HG02884 (cell line): Measurements from ENCODE around the gene FBXO3.
A peak's percentile ranks its signal among the peaks of the same experiment; 100 is the strongest.

ENCODE experiments used
- ATAC-seq: cut with Tn5 transposase; IDR thresholded peaks from one replicate; pipeline ENCODE4 v1.9.1; 2021; ENCODE audit warnings: mild to moderate bottlenecking, moderate library complexity; ENCODE audit not compliant: unreplicated experiment

The FBXO3 gene

DNA sequence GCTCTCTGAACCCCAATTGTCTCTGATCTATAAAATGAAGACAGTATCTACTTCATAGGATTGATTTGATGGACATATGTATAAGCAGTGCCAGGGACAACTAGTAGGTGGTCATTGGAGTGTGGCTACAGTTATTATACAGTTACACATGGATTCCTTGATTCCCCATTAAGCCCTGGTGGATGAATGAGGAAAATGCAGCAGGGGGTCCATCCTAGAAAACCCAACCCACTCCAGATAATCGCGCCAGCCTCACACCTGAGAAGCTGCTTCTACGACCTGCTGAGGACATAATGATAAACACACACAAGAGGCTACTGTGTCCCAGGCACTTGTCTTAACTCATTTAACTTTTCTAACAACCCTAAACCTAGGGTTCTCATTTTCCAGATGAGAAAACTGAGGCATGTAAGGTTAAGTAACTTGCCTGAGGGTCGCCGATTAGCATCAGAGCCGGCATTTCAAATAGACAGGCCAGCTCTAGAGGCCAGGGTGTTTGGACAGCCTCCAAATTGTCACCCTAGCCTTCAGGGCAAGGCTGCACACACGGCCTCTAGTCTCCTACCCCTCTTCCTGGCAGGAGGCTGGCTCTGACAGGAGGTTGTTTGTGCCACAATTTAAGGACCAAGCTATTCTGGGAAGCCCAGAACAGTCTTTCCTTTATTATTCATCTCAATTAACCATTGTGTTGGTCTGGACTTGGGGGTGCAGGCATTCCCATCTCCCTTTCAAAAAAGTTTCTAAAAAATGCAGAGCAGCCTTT lies 69.9 kb downstream of the FBXO3 start:
- ATAC-seq = no peak

DNA sequence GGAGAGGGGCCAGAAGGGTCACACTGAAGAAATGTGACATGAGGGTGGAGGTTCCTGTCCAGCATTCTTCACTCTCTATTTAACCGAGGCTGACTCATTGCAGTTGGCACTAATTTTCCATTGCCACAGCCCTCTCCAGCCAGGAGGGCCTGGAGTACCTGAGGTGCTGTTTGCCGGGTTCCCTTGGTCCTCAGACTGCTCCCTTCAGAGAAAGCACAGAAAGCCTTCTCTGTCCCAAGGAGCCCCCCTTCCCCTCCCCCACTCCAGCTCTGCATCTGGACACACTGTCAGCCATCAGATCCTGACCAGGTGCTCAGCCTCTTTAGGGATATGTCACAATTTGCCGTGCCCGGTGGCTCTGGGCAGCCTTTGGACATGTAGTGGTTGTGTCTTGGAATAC lies 70.5 kb downstream of the FBXO3 start:
- no peak for ATAC-seq

DNA sequence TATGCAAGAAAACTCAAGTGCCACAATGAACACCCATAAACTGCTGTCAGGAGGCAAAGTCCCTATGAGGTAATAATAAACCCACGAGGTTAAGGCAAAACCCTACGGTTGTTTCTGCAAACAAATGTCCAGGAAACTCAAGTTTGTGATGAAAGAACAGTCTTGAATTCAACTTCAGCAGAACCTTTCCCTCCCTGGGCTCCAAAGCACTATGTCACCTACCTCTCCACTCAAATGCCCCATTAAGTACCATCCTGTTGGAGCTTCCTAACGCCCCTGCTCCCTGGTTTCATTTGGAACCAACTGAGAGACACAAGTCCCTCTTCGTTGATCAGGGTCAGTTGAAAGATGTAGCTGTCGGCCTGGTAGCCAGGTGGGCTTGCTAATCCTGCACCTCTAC lies 71.1 kb downstream of the FBXO3 start:
- ATAC-seq = no peak

DNA sequence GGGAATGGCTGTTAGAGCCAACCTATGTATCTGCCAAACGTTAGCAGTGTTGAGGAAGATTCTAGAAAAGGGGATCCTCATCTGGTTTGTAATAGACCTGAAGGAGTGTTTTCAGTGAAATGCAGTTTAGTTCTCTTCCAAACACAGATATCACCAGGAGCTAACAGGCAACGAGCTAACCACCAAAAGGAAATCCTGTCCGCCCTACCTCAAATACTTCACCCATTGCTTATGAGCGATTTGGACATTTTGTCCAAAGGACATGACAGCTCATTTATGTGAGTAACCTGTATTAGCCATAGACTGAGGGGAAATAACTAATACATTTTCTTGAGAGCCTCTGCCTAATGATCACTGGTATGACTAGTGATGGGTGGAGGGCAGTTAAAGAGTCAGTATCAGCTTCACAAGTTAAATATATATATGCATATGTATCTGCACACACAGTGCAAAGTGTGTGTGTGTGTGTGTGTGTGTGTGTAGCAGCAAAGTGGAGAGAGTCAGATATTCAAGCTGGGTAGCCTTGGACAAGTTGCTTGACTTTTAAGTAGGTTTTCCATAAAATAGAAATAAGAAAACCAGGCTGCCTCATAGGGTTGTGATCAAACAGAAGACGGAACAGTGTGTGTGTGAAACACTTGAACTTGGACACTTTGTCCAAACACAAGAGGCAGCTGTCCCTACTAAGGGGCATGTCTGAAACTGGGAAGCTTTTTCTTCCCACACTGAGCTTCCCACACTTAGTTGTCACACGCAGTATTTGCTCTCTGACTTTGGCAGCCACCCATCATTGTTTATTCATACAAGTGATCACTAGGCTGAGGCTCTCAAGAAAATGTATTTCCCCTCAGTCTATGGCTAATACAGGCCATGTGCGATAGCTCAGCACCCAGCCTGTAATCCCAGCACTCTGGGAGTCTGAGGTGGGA lies 72.8 kb downstream of the FBXO3 start:
- ATAC-seq = no peak

DNA sequence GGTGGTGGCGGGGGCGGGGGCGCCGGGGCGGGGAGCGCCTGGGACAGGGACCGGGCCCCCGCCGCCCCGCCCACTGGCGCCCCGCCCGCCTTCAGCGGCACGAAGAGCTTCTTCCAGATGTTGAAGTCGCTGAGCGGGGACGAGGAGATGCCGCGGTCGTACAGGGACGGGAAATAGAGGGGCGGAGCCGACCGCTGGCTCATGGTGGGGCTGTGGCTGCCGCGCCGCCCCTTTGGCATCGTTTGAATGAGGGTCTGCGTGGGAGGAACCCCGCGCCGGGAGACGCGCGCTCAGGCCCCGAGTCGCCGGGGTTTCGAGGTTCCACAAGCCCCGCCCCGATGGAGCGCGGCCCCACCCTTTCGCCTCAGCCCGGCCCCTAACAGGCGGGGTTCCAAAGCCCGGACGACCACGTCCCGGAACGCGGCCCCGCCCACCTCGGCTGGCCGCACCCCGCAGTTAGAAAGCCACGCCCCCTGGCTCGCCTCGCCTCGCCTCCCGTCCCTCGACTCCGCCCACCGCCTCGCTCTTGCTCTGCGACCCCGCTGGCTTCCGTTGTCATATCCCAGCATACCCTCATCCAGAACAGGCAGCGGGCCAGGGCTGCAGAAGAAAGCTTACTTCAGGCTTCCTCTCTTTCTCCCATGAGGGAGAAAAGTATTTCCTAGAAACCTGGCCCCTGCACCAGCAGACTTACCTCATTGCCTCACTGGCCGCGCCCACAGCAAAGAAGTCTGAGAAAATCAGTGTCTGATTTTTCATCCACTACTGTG lies 73.6 kb downstream of the FBXO3 start, which contains the start of gene C11orf91:
TSS of gene C11orf91 (minus strand) at position 325 of the 770 bp plus-strand sequence. CDS start at position 239, 86 bp downstream.
- ATAC-seq = peak; percentile 89

DNA sequence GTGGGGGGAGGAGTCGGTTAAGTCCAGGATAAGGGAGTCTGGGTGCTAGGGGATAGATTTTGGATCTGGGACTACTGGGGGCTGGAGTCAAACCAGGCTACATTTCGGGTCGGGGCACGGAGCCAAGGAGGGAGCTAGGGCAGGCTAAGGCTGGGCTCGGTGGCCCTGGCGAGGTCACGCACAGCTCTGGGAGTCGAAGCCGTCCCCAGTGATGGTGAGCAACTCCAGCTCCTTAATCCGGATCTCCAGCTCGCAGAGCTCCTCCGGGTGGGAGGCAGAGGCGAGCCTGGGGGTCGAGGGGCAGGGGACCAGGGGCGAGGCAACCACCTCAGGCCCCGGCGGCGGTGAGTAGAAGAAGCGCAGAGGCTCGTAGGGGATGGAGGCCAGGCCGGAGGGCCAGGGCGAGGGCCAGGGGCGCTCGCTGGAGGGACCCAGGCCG lies 74.2 kb downstream of the FBXO3 start:
- no peak for ATAC-seq

DNA sequence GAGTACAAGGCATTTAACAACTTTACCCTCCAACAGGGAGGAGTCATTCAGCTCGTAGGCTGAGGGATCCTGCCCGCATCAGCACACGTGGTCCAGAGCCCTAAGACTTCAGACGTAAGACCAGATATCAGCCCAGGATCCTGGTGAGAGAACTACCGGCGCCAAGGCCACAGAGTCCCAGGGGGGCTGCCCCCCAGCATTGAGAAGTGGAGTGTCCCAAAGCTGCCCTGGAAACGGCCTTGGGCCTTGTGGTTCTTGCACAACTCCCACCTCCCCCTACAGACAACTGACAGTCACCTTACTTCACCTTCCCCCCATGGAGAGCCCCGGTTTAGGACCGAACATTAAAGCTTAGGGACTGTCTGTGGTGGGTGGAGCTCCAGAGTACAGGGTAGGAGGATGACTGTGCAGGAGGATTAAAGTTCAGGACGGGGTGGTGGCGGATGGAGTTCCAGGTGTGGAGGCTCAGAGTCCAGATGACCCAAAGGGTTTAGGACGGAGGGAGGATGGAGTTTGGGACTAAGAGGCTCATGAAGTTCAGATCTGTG lies 74.7 kb downstream of the FBXO3 start:
- no peak for ATAC-seq

DNA sequence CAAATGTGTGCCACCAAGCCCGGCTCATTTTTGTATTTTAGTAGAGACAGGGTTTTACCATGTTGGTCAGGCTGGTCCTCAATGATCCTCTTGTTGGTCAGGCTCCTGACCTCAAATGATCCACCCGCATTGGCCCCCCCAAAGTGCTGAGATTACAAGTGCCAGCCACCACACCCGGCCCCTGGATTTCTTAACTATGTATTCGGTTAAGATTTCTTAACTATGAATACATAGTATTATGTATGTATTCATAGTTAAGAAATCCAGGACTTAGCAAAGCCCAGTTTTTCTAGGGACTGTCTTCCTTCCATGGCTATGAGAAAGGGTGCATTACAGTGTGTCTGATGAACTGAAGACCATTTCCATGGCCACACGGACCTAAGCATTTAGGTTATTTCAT lies 75.4 kb downstream of the FBXO3 start:
- no peak for ATAC-seq

DNA sequence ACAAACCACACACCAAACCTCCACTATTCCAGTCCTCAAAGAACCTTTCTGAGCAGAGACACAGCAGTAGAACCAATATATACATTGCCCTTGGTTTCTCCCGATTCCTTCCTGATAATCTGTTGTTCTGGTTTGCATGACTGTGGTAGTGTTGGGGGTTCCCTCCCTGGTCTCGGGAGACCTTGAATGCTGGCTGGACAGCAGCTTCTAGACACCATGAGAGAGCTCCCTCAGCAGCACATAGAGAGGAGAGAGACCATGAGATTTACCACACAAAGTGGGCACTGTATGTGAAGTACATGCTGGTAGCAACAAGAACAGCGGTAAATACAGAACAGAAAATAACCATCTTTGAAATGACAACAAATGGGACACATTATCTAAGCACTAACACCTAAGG lies 76.3 kb downstream of the FBXO3 start:
- no peak for ATAC-seq

DNA sequence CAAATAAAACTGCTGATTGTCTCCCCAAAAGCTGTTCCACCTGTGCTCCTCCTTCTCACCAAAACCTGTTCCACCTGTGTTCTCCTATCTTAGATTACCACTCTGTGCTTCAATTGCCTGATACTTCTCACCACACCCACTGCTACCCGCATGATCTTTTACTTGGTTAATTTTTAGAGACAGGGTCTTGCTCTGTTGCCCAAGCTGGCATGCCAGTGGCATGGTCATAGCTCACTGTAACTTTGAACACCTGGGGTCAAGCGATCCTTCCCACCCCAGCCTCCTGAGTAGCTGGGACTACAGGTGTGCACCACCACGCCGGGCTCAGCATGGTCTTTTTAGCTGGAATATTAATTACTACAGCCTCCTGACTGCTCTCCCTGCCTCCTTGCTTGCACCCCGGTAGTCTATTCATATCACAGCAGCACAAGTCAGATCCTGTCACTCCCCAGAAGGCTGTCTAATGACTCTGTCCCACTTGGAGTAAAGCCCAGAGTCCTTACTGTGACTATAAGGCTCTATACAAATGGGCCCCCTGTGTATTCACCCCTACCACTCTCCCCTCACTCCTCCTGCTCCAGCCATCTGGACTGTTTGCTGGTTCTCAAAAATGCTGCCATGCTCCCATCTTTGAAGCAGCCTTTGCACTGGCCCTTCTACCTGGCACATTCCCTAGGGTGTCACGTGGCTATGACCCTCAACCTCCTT lies 77.2 kb downstream of the FBXO3 start:
- ATAC-seq = no peak

DNA sequence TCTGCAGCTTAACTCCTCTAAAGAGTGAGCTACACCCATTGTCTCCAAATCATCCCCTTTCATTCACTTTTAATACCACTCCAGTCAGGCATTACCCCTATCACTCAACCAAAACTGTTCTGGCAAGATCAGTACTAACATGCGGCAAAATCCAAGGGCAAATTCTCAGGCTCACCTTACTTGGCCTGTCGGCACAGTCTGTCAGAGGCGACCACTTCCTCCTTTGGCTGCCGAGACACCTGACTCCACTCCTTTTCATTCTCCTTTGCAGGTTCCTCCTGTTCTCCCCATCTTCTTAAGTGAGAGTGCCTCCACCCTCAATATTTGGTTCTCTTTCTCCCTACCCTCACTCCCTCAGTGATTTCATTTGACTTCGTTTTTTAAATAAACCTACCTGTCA lies 77.9 kb downstream of the FBXO3 start:
- ATAC-seq = no peak

DNA sequence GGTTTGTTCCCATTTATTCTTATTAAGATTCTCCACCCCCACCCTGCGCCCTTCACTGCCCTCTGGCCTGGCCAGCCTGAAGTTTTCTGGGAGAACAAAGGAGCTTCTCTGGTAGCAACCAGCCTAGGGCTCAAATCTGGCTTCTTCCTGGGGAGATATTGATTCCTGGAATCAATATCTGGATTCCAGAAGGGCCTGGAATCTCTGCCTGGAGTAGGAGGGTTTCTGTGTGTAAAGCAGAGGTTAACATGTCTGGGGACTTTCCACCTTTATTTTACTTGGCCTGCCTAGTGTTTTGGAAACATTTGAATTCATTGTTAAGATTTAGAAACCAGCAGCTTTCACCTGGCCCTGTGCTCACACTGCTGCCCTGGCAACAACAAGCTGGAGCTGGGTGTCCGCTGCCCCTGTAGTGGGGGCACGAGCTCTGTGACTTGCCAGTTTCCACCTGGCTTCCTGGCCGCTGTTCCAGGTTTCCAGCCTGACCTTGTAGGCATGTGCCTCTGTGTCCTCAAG lies 79.2 kb downstream of the FBXO3 start:
- no peak for ATAC-seq

DNA sequence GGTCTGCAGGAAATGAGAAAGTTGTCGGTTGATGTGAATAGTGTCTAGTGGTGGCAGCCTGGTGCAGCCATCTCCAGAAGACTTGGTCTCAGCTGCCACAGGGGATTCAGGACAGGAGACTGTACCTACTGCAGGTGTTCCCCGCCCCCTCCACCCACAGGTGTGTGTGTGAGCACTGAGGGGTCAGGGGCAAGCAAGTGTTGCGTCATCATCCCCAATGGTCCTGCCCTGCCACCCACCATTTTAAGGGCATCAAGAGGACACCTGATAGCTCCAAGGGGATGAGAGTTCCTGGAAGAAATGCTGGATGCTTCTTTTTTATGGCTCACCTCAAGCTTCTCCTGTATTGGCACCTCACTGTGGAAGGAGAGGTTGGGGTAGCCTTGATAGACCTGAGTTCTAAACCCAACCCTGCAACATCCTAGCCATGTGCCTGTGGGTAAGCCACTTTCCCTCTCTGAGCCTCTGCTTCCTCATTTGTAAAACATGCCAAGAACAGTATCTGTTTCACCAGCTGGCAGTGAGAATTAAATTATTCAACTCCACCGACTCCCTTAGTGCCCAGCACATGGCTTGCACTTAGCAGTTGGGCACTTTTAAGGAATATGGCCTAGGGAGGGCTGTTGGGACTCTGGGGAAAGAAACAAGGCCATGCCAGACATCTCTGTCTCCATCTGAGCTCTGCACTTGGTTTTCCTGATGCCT lies 79.8 kb downstream of the FBXO3 start:
- no peak for ATAC-seq

DNA sequence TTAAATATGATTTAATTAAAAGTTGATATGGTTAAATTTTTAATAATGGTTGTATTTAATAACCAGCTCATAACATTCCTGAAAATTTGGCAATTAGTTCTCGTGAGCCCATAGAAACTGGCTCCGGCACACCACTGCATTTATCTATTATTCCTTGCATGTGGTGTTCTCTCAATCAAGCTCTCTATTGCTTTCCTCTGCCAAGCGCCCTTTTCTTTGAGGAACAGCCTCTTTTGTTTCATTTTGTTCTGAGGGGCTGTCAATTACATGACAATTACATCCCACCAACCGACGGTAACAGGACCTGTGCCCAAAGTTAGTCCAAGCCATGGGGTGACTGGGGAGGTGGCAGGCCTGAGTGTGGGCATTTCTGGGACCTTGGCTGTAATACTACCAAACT lies 81.8 kb downstream of the FBXO3 start:
- ATAC-seq = no peak

DNA sequence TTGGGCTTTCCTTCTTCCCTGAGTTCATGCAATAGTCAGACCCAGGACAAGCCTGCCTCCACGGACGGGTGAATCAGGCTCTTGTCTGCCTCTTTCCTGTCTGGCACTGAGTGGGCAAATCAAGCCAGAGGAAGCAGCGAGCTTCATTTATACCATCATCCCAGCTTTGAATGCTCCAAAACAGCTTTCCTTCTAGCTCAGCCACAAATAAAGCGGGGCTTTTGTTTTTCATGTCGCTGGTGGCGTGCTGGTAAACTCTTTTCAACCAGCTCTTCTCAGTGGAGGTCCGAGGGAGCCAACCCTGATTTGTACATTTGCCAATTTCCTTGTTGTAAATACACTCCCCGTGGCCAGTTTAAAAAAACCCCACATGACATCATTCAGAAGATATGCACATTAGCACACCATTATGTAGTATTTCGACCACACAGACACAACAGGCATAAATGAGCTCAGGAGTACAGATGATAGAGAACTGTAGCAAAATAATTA lies 82.3 kb downstream of the FBXO3 start:
- no peak for ATAC-seq

DNA sequence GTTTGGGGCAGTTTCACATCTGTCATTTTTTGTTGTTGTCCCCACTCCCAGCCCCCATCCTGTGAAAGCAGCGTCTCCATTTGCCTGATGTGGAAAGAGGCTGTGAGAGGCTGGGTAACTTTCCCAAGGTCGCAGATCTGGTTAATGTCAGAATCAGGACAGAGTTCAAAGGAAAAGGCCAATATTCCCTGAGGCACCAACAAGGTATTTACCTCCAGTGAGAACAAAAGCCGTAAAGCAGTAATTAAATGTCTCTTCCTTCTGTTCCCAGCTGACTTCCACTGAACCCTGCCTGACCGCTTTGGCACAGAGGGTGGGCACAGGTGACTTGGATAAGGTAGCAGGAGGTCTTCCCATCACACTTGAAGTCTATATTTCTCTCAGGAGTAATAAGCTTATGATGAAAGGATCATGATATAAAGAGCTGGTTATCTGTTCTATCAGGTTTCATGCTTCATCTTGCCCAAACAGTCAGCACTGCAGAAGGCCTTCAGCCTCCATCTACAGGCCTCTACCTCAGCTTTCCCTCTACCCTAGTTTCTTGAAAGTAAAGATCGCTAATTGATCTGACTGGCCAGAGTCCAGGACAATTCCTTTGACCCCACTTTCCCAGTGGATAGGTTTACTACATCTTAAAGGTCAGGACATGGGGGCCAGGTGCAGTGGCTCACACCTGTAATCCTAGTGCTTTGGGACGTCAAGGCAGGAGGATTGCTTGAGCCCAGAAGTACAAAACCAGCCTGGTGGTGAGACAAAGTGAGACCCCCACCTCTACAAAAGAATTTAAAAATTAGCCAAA lies 83.1 kb downstream of the FBXO3 start:
- no peak for ATAC-seq
